SHP77 (cell line): Measurements from ENCODE around the gene TENT4A.

Experiments used
- DNase-seq, 2 experiments: peaks; one replicate each; lab custom pipeline; 2025; lab: John Stamatoyannopoulos, UW

The TENT4A gene

DNA sequence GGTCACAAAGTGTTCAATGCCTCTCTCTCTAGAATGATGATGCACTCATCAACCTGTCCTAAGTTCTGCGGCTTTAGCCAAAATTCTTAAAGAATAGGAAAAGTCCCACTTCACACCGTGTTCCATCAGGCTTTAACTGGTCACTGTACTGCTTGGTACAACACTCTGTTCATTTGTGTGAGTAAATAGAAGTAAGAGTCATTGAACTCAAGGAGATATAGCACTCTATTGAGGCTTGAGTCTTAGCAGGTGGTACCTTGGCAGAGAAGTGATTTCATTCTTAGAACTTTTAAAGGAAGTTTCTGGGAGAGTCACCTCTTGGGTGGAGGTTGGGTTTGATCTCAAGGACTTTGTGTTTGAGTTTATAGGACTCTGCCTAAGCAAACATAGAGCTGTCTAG is 92.6 kb downstream of the TENT4A start:
- DNase-seq = no peak
